Inferior parietal cortex (tissue), 1 donor: ENCODE results near the gene FMNL2.
"Not testable (repeated sequence)": the region's sequence is repeated elsewhere in the genome, so short reads cannot be mapped to it uniquely, and the experiment has no call there.

Experiments used
- DNase-seq: peaks from one replicate; pipeline ENCODE4 v3.0.0-alpha.2; 2016; ENCODE audit errors: extremely low spot score

FMNL2 gene

GRCh38 chr2:152335016-152335725, at the start of gene FMNL2:
Gene FMNL2, plus strand, starts transcription at chr2:152335174.
- peak; percentile 83 for DNase-seq

DNA sequence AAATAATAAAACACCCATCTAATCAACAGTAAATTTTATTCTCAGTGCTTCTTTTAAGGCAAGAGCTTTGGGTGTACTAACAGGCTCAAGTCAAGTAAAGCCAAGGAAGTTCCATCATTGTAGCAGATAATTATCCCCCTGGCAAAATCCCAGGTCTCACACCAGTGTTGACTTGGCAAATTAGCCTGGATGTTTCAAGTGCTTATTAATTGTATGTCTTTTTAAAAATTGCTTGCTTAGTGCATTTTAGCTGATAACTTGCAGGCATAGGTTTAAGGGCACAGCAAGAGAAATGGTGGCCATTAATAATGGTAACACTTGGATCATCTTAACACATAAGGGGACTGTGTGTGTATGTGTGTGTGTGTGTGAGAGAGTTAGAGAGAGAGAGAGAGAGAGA, 42.0 kb upstream of the FMNL2 start:
- no peak for DNase-seq

GRCh38 chr2:152297715-152298114, 37.3 kb upstream of the FMNL2 start:
- DNase-seq = no peak

- no peak for DNase-seq
These were observed 36.2 kb upstream of the FMNL2 start for GRCh38 chr2:152298754-152299153.

- DNase-seq = no peak
These were observed 33.8 kb upstream of the FMNL2 start for GRCh38 chr2:152301131-152301530.

DNA sequence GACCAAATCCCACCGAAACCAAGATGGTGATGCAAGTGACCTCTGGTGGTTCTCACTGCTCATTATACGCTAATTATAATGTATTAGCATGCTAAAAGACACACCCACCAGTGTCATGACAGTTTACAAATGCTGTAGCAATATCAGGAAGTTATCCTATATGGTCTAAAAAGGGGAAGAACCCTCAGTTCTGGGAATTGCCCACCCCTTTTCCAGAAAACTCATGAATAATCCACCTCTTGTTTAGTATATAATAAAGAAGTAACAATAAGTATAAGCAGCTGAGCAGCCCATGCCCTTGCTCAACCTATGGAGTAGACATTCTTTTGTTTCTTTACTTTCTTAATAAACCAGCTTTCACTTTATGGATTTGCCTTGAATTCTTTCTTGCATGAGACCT, 31.0 kb upstream of the FMNL2 start:
- no peak for DNase-seq

DNA sequence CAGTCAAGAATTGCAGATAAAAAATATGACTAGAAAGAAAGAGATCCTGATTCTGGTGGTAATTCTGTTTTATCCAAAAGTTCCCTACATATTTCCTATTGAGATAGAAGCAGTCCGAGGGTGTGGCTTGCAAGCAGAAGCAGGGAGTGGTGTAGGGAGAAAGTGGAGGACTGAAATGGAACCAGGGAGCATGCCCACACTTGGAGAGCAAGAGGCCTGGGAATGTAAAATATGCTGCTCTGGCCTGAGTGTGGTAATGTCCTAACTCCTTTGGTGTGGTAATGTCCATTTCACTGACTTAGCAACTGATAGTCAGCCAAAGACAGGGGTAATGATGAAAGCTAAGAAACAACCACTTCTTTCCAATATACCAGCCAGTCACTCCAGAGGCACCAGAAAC, 30.1 kb upstream of the FMNL2 start:
- no peak for DNase-seq

GRCh38 chr2:152307863-152308262, 27.1 kb upstream of the FMNL2 start:
- DNase-seq = no peak

DNA sequence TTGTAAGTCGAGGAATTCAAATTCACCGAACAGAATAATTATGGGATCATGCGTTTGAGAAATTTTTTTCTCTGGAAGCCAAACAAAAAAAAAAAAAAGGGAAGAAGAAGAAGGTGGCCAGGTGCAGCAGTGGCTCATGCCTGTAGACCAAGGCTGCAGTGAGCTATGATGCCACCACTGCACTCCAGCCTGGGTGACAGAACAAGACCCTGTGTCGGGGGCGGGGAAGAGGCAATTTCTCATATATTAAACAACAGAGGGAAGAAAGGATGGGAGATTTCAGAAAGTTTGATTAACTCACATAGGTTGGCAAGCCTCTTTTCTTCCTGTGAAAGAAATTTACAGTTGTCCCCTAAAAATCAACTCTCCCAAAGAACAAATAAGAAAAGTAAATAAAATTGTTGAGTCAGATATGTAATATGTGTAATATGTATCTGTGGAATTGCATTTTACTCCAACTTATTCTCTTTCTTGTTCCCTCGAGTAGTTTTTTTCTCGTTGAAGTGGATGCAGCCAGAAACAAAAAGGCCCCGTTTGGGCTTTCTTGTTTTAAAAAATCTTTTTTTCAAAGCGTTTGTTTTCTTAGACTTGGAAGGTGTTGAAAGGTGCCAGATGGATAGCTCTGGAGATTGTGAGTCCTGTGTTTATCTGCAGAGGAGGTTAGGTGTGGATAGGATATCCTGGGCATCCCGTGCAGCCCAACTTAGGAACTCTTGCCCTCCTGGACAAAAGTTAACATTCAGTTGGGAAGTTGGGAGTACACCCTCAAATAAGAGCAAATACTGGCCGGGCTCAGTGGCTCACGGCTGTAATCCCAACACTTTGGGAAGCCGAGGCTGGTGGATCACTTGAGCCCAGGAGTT, 25.4 kb upstream of the FMNL2 start:
- no peak for DNase-seq

DNA sequence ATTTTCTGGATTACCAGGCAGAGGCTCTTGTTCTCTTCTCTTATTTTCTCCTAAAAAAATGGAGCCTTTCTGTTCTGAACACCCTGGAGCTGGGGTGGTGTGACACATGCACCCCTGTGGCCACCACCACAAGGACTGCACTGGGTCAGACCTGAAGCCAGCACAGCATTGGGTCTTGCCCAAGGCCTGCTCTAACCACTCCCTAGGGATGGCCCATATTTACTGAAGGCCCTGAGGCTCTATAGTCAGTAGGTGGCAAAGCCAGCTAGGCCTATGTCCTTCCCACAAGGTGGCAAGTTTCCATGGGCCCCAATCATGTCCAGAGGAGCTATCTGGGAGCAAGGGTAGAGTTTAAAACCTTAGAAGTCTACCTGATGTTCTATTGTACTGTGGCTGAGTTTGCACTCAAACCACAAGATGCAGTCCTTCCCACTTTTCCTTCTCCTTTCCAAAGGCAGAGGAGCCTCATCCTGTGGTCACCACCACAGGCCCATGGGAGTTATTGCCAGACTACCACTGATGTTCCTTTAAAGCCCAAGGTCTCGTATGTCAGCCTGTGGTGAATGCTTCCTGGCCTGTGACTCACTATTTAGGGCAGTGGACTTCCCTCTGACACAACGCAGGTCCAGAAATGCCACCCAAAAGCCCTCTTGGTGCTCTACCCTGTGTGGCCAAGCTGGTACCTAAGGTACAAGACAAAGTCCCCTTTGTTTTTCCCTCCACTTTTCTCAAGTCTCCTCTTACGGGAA, 15.0 kb upstream of the FMNL2 start:
- no peak for DNase-seq

- no peak for DNase-seq
These were observed 14.2 kb upstream of the FMNL2 start for GRCh38 chr2:152320814-152321213.

DNA sequence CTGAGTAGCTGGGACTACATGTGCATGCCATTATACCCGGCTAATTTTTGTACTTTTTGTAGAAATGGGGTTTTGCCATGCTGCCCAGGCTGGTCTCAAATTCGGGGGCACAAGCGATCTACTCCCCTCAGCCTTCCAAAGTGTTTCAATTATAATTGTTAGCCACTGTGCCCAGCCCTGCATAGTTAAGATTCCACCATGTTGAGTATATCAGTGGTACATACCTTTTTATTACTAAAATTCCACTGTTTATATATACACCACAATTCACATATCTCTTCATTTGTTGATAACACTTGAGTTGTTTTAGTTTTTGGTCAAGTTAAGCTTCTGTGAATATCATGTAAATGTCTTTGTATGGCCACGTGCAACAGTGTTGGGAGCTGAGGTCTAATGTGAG, 12.8 kb upstream of the FMNL2 start:
- DNase-seq = no peak

GRCh38 chr2:152325126-152325525, 9.8 kb upstream of the FMNL2 start:
- not testable (repeated sequence) for DNase-seq

DNA sequence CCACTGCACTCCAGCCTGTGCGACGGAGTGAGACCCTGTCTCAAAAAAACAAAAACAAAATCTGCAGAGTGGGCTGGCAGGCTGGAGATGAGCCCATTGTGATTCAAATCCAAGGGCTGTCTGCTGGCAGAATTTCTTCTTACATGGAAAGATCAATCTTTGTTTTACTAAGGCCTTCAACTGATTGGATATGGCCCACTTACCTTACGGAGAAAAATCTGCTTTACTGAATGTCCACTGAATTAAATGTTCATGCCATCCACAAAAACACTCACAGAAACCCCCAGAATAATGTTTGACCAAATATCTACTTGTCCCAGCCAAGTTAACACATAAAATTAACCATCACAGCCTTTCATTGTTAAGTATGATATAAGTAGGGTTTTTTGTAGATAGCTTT, 8.3 kb upstream of the FMNL2 start:
- DNase-seq = no peak

DNA sequence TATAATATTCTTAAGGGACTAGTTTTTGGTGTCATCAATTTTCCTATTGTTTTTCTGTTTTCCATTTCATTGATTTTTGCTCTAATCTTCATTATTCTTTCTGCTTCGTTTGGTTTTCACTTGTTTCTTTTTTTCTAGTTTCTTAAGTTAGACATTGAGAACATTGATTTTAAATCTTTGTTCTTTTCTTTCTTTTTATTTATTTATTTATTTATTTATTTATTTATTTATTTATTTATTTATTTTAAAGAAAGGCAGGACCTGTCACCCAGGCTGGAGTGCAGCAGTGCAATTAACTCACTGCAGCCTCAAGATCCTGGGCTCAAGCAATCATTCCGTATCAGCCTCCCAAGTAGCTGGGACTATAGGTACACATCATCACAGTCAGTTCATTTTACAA, 7.0 kb upstream of the FMNL2 start:
- no peak for DNase-seq

DNA sequence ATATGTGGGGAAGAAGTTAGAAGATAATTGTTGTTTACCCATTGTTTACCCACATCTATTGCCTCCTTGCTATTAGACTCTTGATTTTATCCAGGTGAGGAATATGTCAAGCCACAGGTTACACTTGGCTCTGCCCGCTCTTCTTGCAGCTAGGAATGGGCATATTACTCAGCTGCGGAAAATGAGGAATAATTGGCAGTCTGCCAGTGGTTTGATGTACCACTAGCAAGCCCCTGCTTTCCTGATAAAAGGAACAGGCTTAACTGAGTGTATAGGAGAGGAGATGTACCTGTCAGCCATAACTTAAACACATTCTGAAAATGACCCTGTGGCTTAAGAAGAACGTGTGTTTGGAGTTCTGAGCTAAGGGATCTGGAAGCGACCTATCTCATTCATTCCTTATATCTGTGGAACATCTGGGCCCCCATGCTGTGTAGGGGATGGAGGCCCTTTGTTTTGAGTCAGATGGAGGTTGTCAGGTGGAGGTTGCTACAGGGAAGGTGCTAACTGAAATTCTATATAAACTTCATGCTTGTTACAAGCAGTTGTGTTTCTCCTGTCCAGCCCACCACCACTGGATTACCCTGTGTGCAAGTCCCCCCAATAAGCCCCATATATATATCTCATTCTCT, 4.6 kb upstream of the FMNL2 start:
- no peak for DNase-seq

GRCh38 chr2:152334701-152335015, 316 bp upstream of the FMNL2 start:
- DNase-seq = no peak

DNA sequence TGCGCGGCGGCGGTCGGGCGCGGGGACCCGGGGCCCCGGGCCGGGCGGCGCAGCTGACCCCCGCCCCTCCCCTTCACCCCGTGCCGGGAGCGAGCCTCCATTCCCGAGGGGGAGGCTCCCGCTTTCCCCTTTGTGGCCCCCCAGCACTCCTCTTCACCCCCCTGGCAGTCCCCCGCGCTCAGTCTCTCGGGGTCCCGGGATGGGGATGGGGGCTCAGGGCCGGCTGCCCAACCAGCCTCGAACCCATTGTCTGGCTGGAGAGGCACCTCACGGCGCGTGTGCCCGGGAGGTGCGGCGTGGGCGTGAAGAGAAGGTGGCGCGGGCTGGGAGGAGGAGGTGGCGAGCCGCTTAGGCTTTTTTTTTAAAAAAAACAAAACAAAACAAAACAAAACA, 748 bp downstream of the FMNL2 start:
- peak; percentile 5 for DNase-seq

DNA sequence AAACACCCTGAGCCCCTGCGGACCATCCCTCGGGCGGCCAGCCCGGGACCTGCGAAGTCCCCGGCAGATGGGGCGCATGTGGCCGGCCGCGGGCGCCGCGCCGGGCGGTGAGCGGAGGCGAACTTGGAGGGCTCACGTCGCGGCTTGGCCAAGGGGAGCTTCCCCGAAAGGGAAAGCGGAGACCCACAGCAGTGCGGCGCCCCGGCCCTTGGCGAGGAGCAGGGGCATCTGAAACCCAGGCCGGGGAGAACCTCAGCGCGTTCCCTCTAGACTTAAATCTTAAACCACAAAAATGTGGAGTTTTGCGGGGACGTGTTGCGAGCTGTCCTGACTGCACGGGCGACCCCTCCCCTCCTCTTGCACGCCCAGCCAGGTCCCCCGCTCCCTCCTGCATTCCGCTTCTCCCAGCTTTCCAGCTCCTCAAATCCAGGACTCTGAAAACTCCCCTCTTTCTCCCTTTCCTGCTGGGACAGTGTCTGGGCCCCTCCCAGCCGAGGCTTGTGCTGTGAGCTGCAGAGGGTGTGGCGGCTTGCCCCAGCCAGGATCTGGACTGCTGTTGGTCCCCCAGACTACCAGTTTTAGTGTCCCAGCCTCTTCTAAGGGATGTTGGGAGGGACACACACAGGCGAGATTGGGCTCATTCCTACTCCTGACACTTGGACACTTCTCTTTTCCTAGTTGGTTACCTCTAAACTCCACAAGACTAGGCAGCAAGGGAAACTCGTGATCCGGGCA, 1.3 kb downstream of the FMNL2 start:
- no peak for DNase-seq

DNA sequence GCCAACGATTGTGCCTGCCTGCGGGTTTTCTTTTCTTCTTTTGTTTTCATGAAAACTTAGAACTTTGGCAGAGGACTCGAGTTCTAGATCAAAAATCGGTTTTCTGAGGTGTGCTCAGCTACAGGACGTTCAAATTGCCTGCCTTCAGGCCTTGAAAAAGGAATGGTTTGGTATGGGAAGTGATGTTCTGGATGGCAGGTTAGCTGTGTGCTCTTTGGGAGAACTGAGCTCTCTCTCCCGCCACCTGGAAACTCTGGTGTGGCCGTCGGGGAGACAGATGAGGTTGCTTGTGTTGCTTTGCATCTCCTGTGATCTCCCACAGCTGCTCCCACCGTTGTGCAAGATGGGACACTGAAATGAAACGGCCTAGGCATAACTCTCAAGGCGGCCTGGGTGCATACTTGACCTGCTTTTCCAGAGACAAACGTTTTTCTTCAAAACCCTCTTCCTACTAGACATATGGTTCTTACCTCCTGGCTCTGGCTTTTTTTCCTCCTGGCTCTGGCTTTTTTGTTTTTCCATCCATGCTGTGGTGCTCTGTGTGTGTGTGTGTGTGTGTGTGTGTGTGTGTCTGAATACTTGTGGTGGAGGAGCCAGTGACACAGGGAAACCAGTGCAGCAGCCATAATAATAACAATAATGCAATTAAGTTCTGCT, 2.0 kb downstream of the FMNL2 start:
- peak; percentile 68 for DNase-seq

DNA sequence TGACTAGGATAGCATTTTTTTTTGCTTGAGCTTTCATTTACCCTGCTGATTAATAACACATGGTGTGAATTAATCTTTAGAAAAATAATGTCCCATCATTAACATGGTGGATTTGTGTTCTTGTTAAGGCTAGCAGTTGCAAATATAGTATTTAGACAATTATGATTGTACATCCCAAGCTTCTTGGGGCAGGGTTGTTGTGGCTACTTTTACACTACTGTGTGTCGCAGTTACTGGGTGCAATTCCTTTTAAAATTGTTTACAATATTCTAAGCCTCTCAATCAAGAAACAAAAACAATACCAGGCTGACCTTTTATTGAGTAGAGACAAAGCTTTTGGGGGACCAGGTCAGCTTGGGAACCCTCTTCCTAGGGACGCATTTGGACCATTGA, 2.5 kb downstream of the FMNL2 start:
- DNase-seq = no peak
